HEK293T (cell line): ENCODE data around the gene AKAP11.

Experiments
- ARNT ChIP-seq: fragments of 450-650 bp; IDR thresholded peaks from 2 replicates; pipeline ENCODE4 v1.6.1; 2017; ENCODE audit warnings: mild to moderate bottlenecking
- CTBP1 ChIP-seq: fragments of 450-650 bp; IDR thresholded peaks from 2 replicates; pipeline ENCODE4 v1.6.1; 2016; ENCODE audit warnings: borderline replicate concordance
- FOXA1 ChIP-seq: fragments of 450-650 bp; IDR thresholded peaks from 2 replicates; pipeline ENCODE4 v1.6.1; 2016; ENCODE audit warnings: mild to moderate bottlenecking
- FOXM1 ChIP-seq: fragments of 450-650 bp; IDR thresholded peaks from 2 replicates; pipeline ENCODE4 v1.6.1; 2017; ENCODE audit warnings: mild to moderate bottlenecking, borderline replicate concordance
- HDGF ChIP-seq: fragments of 450-650 bp; IDR thresholded peaks from 2 replicates; pipeline ENCODE4 v1.6.1; 2017; ENCODE audit warnings: antibody characterized with exemption, borderline replicate concordance
- LEF1 ChIP-seq: fragments of 450-650 bp; IDR thresholded peaks from 2 replicates; pipeline ENCODE4 v1.6.1; 2017; ENCODE audit warnings: mild to moderate bottlenecking, borderline replicate concordance

DNA sequence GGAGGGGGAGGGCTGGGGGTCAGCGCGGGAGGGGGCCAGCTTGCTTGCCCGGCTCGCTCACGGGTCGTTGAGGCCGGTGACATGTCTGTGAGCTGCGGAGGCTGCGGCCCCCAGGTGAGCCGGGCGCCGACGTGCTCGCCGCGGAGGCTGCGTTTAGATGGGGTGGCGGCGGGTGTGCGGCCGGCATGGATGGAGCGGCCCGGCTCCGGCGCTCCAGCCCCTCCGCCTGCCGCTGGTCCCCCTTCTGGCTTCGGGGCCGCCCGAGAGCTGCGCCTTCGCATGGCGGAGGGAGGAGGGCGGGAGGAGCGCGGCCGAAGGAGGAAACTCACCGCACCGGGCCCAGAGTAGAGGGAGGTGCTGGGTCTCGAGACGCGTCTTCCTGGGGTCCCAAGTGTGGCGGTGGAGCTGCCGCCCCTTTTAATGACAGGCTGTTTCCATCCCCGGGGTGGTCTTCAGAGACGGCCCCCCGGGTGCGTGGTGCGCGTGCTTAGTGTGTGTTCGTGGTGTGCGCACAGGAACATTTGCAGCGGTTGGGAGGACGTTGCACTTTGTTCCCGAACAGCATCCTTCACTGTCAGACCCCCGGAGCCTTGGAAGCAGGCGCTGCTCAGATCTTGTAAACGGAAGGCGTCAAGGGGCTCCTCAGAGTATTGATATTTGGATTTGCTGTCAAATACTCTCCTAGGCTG is at the start of gene AKAP11:
- no peak for TF ChIP-seq FOXM1
- TF ChIP-seq LEF1 = no peak
- TF ChIP-seq FOXA1 = no peak
- TF ChIP-seq HDGF = no peak
- no peak for TF ChIP-seq CTBP1
- TF ChIP-seq ARNT = no peak
